Esophagus squamous epithelium (tissue), 4 donors: Measurements from ENCODE around the gene STK32A.

Experiments used
- POLR2A ChIP-seq, 4 donors: fragments of 450-650 bp; IDR thresholded peaks; one replicate each; pipeline ENCODE4 v1.6.1; 2017; ENCODE audit warnings: antibody characterized with exemption in 4 of 4, mild to moderate bottlenecking in 4 of 4, moderate library complexity in 3 of 4
- TF ChIP-seq, protein P1 (sequence below), 6 experiments: fragments of 450-650 bp in 4 of 6; fragments of 200-600 bp in 2 of 6; sonication (generic) in 2 of 6; IDR thresholded peaks; one replicate each; pipeline ENCODE4 v1.5.1; 2016 to 2019; ENCODE audit warnings: antibody characterized with exemption in 6 of 6, mild to moderate bottlenecking in 4 of 6, moderate library complexity in 4 of 6

DNA sequence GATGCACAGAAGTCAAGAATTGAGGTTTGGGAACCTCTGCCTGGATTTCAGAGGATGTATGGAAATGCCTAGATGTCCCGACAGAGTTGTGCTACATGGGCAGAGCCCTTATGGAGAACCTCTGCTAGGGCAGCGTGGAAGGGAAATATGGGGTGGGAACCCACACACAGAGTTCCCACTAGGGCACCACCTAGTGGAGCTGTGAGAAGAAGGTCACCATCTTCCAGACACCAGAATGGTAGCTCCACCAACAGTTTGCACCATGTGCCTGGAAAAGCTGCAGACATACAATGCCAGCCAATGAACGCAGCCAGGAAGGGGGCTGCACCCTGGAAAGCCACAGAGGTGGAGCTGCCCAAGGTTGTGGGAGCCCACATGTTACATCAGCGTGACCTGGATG lies 104.5 kb downstream of the STK32A start:
- TF ChIP-seq, protein P1, sequence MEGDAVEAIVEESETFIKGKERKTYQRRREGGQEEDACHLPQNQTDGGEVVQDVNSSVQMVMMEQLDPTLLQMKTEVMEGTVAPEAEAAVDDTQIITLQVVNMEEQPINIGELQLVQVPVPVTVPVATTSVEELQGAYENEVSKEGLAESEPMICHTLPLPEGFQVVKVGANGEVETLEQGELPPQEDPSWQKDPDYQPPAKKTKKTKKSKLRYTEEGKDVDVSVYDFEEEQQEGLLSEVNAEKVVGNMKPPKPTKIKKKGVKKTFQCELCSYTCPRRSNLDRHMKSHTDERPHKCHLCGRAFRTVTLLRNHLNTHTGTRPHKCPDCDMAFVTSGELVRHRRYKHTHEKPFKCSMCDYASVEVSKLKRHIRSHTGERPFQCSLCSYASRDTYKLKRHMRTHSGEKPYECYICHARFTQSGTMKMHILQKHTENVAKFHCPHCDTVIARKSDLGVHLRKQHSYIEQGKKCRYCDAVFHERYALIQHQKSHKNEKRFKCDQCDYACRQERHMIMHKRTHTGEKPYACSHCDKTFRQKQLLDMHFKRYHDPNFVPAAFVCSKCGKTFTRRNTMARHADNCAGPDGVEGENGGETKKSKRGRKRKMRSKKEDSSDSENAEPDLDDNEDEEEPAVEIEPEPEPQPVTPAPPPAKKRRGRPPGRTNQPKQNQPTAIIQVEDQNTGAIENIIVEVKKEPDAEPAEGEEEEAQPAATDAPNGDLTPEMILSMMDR (IDR thresholded peaks at IDR 0.05): peak in 1 of 6 experiments; percentile 16
- no peak for TF ChIP-seq POLR2A (IDR thresholded peaks at IDR 0.05)
